Islet of Langerhans (tissue), 1 donor: ENCODE measurements around the gene PCDHGB3.
"Not testable (repeated sequence)": the region's sequence is repeated elsewhere in the genome, so short reads cannot be mapped to it uniquely, and the experiment has no call there.

ENCODE experiments used
- FAIRE-seq: peaks from one replicate; lab custom pipeline; 2011; peaks lifted over from hg19 to GRCh38; lab: Jason Lieb, UNC

Gene PCDHGB3

DNA sequence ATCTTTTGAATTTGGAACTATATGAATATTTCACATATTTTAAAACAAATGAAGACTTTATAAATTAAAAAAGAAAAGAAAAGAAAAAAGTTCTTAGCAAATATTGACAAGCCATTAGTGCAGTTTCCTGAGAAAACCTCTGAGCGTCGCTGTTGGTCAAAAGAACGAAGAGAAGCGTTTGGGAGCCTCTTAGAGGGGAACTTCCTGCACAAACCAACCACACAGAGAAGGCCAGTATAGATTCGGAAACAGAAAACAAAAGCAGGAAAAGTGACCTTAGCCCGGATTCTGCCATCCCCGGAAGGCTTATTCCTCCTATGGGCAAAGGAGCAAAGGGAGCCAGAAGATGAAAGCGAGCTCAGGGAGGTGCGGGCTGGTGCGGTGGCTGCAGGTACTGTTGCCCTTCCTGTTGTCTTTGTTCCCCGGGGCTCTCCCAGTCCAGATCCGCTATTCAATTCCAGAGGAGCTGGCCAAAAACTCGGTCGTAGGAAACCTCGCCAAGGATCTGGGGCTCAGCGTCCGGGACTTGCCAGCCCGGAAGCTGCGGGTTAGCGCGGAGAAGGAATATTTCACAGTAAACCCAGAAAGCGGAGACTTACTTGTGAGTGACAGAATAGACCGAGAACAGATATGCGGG is 10.1 kb upstream of the PCDHGB3 start, which contains the start of gene PCDHGB2:
Gene PCDHGB2, plus strand, starts transcription at position 205 of the 637 bp plus-strand sequence. Its CDS starts 142 bp downstream, at position 347.
- no peak for FAIRE-seq

DNA sequence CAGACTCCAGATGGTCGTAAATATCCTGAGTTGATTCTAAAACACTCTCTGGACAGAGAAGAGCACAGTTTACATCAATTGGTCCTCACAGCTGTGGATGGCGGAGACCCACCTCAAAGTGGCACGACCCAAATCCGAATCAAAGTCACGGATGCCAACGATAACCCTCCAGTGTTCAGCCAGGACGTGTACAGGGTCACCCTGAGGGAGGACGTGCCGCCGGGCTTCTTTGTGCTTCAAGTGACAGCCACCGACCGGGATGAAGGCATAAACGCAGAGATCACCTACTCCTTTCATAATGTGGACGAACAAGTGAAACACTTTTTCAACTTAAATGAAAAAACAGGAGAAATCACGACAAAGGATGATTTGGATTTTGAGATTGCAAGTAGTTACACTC is 9.4 kb upstream of the PCDHGB3 start:
- no peak for FAIRE-seq

DNA sequence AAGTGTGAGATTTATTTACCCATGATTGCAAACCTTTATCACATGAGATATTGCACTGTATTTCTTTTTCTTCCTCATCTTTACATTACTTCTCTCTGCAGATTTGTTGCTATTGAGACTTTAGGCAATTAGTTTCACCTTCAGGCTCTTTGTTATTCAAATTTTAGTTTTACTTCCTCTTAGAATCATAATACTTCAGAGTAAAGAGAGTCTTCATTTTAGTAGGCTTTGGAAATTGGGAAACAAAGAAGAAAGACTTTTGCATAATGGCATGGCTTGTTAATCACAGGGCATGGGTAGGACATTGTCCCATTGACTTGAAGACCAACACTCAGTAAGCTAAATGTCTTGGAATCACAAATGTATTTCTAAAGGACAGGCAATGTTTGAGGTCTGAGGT is 7.3 kb upstream of the PCDHGB3 start:
- FAIRE-seq: no peak

DNA sequence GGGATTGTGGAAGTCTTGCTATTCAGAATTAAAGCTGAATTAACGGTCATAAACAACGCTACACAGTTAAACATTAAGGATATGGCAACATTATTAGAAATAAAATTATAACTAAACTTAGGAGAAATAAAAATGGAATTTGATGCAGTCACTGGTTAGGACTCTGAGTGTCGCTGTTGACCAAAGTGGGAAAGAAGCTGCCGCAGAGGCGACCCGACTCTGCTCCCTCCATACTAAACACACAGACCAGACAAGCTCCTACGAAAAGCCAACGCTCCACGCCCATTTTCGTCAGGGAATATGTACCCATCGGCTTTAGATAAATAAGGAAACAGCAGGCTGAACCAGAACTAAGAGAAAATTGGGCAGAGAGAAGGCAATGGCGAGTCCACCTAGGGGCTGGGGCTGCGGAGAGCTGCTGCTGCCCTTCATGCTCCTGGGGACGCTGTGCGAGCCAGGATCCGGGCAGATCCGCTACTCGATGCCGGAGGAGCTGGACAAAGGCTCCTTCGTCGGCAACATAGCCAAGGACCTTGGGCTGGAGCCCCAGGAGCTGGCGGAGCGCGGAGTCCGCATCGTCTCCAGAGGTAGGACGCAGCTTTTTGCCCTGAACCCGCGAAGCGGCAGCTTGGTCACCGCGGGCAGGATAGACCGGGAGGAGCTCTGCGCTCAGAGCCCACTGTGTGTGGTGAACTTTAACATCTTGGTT is 5.9 kb upstream of the PCDHGB3 start, which contains the start of gene PCDHGA5:
Gene PCDHGA5, plus strand, starts transcription at position 211 of the 709 bp plus-strand sequence. Its CDS starts 169 bp downstream, at position 380.
- no peak for FAIRE-seq

DNA sequence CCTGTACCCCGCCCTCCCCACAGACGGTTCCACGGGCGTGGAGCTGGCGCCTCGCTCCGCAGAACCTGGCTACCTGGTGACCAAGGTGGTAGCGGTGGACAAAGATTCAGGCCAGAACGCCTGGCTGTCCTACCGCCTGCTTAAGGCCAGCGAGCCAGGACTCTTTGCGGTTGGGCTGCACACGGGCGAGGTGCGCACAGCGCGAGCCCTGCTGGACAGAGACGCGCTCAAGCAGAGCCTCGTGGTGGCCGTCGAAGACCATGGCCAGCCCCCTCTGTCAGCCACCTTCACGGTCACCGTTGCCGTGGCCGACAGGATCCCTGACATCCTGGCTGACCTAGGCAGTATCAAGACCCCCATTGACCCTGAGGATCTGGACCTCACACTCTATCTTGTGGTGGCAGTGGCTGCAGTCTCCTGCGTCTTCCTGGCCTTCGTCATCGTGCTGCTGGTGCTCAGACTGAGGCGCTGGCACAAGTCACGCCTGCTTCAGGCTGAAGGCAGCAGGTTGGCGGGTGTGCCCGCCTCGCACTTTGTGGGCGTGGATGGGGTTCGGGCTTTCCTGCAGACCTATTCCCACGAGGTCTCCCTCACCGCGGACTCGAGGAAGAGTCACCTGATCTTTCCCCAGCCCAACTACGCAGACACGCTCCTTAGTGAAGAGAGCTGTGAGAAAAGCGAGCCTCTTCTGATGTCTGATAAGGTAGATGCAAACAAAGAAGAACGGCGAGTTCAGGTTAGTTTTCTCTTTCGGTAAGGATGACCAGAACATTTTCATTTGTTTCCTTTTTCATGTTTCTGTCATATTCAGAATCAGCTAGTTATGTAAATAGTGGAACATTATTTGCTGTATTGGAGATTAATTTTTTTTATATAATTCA is 3.8 kb upstream of the PCDHGB3 start:
- FAIRE-seq: no peak

DNA sequence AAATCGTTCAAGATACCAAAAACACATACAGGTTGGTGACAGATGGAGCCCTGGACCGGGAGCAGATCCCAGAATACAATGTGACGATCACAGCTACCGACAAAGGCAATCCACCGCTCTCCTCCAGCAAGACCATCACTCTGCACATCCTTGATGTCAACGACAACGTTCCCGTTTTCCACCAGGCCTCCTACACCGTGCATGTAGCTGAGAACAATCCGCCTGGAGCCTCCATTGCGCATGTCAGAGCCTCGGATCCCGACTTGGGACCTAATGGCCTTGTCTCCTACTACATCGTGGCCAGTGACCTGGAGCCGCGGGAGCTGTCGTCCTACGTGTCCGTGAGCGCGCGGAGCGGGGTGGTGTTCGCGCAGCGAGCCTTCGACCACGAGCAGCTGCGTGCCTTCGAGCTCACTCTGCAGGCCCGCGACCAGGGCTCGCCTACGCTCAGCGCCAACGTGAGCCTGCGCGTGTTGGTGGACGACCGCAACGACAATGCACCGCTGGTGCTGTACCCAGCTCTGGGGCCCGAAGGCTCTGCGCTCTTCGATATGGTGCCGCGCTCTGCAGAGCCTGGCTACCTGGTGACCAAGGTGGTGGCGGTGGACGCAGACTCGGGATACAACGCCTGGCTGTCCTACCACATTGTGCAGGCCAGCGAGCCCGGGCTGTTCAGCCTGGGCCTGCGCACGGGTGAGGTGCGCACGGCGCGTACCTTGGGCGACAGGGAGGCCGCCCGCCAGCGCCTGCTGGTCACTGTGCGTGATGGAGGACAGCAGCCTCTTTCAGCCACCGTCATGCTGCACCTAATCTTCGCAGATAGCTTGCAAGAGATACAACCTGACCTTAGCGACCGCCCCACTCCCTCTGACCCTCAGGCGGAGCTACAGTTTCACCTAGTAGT is 1.8 kb downstream of the PCDHGB3 start:
- no peak for FAIRE-seq

DNA sequence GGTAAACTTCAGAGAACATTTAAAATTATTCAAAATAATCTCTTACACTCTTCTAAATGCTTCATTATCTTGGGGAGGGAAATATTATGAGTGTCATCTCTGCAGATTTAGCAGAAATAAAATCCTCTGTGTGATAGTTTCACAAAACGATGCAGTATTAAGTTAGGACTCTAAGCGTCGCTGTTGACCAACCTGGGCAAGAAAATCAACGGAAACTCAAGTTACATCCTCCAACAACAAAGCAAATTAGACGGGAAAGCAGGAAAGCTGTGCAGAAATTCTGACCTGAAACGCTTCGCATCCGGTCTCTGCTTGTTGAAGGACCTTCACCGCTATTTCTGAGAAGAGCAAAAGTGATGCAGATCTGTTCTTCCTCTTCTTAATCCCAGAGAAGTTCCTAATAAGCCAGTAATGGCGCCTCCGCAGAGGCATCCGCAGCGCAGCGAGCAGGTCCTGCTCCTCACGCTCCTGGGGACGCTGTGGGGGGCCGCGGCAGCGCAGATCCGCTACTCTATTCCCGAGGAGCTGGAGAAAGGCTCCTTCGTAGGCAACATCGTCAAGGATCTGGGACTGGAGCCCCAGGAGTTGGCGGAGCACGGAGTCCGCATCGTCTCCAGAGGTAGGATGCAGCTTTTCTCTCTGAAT is 3.8 kb downstream of the PCDHGB3 start, which contains the start of gene PCDHGA6:
Gene PCDHGA6, plus strand, starts transcription at position 219 of the 645 bp plus-strand sequence. Its CDS starts 193 bp downstream, at position 412.
- no peak for FAIRE-seq

DNA sequence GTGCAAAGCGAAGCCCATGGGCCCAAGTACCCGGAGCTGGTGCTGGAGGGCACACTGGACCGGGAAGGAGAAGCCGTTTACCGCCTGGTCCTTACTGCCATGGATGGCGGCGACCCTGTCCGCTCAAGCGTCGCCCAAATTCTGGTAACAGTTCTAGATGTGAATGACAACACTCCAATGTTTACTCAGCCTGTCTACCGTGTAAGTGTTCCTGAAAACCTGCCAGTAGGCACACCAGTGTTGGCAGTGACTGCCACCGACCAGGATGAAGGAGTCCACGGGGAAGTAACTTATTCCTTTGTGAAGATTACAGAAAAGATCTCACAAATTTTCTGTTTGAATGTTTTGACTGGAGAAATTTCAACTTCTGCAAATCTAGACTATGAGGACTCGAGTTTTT is 4.6 kb downstream of the PCDHGB3 start:
- no peak for FAIRE-seq

DNA sequence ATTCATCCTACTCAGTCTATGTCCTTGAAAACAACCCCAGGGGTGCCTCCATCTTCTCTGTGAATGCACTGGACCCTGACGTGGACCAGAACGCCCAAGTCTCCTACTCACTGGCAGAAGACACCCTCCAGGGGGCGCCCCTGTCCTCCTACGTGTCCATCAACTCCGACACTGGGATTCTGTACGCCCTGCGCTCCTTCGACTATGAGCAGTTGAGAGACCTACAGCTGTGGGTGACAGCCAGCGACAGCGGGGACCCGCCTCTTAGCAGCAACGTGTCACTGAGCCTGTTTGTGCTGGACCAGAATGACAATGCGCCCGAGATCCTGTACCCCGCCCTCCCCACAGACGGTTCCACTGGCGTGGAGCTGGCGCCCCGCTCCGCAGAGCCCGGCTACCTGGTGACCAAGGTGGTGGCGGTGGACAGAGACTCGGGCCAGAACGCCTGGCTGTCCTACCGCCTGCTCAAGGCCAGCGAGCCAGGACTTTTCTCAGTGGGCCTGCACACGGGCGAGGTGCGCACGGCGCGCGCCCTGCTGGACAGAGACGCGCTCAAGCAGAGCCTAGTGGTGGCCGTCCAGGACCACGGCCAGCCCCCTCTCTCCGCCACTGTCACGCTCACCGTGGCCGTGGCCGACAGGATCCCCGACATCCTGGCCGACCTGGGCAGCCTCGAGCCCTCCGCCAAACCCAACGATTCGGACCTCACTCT is 5.6 kb downstream of the PCDHGB3 start:
- not testable (repeated sequence) for FAIRE-seq

DNA sequence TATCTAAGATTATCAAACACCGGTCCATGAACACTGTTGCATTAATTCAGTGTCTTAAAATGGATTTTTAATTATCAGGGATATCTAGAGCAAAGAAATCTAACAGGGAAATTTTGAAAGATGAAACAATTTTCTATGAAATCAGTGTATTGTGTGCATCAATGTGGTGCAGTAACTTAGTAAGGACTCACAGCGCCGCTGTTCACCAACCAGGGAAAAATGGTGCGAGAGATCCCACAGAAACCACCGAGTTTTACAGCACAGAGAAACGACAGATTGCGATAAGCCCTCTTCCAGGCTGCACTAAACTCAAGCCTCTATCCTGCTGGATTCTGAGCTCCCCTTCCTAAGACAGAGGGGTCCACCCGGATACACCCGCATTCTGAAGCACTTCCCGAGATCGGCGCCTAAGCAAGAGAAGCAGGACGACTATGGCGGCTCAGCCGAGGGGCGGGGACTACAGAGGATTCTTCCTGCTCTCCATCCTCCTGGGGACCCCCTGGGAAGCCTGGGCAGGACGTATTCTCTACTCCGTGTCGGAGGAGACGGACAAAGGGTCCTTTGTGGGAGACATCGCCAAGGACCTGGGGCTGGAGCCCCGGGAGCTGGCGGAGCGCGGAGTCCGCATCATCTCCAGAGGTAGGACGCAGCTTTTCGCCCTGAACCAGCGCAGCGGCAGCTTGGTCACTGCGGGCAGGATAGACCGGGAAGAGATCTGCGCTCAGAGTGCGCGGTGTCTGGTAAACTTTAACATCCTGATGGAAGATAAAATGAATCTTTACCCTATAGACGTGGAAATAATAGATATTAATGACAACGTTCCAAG is 12.6 kb downstream of the PCDHGB3 start, which contains the start of gene PCDHGA7:
Gene PCDHGA7, plus strand, starts transcription at position 274 of the 826 bp plus-strand sequence. Its CDS starts 158 bp downstream, at position 432.
- FAIRE-seq: no peak

DNA sequence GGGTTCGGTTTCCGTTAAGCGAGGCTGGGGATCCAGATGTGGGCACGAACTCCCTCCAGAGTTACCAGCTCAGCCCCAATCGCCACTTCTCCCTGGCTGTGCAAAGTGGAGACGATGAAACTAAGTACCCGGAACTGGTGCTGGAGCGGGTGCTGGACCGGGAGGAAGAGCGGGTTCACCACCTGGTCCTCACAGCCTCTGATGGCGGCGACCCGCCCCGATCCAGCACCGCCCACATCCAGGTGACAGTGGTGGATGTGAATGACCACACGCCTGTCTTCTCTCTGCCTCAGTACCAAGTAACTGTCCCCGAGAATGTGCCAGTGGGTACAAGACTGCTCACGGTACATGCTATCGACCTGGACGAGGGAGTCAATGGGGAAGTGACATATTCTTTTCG is 13.3 kb downstream of the PCDHGB3 start:
- no peak for FAIRE-seq

DNA sequence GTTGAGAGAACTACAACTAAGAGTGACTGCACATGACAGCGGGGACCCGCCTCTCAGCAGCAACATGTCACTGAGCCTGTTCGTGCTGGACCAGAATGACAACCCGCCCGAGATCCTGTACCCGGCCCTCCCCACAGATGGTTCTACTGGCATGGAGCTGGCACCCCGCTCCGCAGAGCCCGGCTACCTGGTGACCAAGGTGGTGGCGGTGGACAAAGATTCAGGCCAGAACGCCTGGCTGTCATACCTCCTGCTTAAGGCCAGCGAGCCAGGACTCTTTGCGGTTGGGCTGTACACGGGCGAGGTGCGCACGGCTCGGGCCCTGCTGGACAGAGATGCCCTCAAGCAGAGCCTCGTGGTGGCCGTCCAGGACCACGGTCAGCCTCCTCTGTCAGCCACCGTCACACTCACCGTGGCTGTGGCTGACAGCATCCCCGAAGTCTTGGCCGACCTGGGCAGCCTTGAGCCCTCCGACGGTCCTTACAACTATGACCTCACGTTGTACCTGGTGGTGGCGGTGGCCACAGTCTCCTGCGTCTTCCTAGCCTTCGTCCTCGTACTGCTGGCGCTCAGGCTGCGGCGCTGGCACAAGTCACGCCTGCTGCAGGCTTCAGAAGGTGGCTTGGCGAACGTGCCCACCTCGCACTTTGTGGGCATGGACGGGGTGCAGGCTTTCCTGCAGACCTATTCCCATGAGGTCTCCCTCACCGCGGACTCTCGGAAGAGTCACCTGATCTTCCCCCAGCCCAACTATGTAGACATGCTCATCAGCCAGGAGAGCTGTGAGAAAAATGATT is 14.6 kb downstream of the PCDHGB3 start:
- no peak for FAIRE-seq

DNA sequence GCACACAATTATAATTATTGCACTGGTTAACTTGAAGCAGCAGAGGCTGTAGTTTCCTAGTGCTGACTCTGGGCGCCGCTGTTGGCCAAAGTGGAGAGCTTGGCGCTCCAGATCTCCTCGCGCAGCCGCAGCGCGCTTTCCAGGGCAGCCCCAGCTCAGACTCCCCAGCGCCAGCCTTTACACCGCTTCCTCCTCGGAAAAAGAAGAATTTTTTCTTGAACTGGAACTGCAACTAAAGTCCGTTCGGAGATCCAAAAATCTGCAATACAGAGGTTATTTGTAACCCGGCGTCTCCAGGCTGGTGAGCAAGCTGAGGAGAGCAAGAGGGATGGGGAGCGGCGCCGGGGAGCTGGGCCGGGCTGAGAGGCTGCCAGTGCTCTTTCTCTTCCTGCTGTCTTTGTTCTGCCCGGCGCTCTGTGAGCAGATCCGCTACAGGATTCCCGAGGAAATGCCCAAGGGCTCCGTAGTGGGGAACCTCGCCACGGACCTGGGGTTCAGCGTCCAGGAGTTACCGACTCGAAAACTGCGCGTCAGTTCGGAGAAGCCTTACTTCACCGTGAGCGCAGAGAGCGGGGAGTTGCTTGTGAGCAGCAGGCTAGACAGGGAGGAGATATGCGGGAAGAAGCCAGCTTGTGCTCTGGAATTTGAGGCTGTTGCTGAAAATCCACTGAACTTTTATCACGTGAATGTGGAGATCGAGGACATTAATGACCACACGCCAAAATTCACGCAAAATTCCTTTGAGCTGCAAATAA is 17.7 kb downstream of the PCDHGB3 start, which contains the start of gene PCDHGB4:
Gene PCDHGB4, plus strand, starts transcription at position 142 of the 755 bp plus-strand sequence. Its CDS starts 187 bp downstream, at position 329.
- not testable (repeated sequence) for FAIRE-seq

DNA sequence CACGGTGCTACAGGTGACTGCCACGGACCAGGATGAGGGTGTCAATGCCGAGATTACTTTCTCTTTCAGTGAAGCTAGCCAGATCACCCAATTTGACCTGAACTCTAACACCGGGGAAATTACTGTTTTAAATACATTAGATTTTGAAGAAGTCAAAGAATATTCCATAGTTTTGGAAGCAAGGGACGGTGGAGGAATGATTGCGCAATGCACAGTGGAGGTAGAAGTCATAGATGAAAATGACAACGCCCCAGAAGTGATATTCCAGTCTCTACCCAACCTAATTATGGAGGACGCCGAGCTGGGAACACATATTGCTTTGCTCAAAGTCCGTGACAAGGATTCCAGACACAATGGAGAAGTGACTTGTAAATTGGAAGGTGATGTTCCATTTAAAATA is 18.6 kb downstream of the PCDHGB3 start:
- no peak for FAIRE-seq

DNA sequence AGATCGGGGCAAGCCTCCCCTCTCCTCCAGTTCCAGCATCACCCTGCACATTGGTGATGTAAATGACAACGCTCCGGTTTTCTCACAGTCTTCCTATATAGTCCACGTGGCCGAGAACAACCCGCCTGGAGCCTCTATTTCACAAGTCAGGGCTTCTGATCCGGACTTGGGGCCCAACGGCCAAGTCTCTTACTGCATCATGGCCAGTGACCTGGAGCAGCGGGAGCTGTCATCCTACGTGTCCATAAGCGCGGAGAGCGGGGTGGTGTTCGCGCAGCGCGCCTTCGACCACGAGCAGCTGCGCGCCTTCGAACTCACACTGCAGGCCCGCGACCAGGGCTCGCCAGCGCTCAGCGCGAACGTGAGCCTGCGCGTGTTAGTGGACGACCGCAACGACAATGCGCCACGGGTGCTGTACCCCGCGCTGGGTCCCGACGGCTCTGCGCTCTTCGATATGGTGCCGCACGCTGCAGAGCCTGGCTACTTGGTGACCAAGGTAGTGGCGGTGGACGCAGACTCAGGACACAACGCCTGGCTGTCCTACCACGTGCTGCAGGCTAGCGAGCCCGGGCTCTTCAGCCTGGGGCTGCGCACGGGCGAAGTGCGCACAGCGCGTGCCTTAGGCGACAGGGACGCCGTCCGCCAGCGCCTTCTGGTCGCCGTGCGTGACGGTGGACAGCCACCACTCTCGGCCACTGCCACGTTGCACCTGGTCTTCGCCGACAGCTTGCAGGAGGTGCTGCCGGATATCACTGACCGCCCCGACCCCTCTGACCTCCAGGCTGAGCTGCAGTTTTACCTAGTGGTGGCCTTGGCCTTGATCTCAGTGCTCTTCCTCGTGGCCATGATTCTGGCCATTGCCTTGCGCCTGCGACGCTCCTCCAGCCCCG is 19.4 kb downstream of the PCDHGB3 start:
- no peak for FAIRE-seq

DNA sequence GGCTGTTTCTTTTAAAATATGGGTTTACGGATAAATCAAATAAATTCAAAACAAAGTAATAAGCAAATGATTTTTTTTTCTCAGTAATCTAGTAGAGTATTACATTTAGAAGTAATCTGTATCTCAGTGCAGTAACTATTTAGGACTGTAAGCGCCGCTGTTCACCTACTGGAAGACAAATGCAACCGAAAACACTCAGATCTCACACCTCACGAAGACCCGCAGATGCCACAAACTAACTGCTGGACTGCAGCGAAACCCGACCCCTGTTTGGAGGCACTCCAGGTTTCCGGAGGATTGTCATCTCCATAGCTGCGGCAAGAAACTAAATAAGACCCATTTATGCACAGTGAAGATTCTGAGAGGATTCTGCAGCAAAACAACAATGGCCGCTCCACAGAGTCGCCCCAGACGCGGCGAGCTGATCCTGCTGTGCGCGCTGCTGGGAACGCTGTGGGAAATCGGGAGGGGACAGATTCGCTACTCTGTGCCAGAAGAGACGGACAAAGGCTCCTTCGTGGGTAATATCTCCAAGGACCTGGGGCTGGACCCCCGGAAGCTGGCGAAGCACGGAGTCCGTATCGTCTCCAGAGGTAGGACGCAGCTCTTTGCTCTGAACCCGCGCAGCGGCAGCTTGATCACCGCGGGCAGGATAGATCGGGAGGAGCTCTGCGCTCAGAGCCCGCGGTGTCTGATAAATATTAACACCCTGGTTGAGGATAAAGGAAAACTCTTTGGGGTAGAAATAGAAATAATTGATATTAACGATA is 22.6 kb downstream of the PCDHGB3 start, which contains the start of gene PCDHGA8:
Gene PCDHGA8, plus strand, starts transcription at position 205 of the 770 bp plus-strand sequence. Its CDS starts 181 bp downstream, at position 386.
- FAIRE-seq: no peak
